K562 (cell line): ENCODE results near the gene FLCN. TPM values are rescaled to one million over a fixed set of nuclear protein-coding genes. Genes with fewer than 3 reads are reported as not detected.
A peak's percentile ranks its signal among the peaks of the same experiment; 100 is the strongest.
"Not testable (repeated sequence)": the region's sequence is repeated elsewhere in the genome, so short reads cannot be mapped to it uniquely, and the experiment has no call there.

Experiments
- ATAC-seq: fragments of 200-7000 bp; cut with Tn5 transposase; 3 replicates; pipeline ENCODE4 v1.9.1; 2020; ENCODE audit warnings: moderate library complexity
- BruUV-seq: library from RNA; stranded (reverse); fragments of 400-500 nt; replicated peaks from 2 replicates; lab custom pipeline; 2021; lab: Mats Ljungman, UMichigan
- CTCF ChIA-PET: fragments of 300-600 bp; formaldehyde crosslinking; extraction: SDS; loops from one replicate; lab custom pipeline; 2021; ENCODE audit warnings: low intra/inter-chr PET ratio; lab: Yijun Ruan, JAX
- POLR2A ChIA-PET: fragments of 300-600, 350-650 bp; sonication (Branson Sonifier 250); formaldehyde crosslinking; extraction: SDS; loops from one replicate; lab custom pipeline; 2021; ENCODE audit warnings: antibody characterized with exemption, inconsistent platforms; lab: Yijun Ruan, JAX
- DNase-seq, 4 experiments: peaks; one replicate each; pipeline versions ENCODE4 v3.0.0 to v3.0.0-alpha.2; 2011 to 2018; ENCODE audit warnings: low spot score in 3 of 4, mixed read lengths in 3 of 4; ENCODE audit errors: extremely low read depth in 1 of 4
- FAIRE-seq: peaks from 2 replicates; lab custom pipeline; 2011; peaks lifted over from hg19 to GRCh38; lab: Jason Lieb, UNC
- H2AFZ ChIP-seq: 2 replicates; pipeline ENCODE4 v1.6.0; 2011; ENCODE audit warnings: low read depth, low read length, control low read depth, inconsistent platforms
- H3K27ac ChIP-seq: fragments of 200-600 bp; 3 replicates; pipeline ENCODE4 v1.8.0; 2011; ENCODE audit warnings: low read depth, mild to moderate bottlenecking, control low read depth, inconsistent platforms, low read length, moderate library complexity, mixed read lengths; ENCODE audit errors: extremely low read depth
- H3K27me3 ChIP-seq, 2 experiments: fragments of 300-600 bp in 1 of 2; 2 replicates in 1 of 2; 3 replicates in 1 of 2; pipeline versions ENCODE4 v1.6.0 to v1.8.0; 2011; ENCODE audit warnings: inconsistent platforms in 2 of 2, low read length in 2 of 2, mild to moderate bottlenecking in 1 of 2, mixed read lengths in 1 of 2, moderate library complexity in 1 of 2; ENCODE audit not compliant: control insufficient read depth in 2 of 2, insufficient read depth in 2 of 2
- H3K36me3 ChIP-seq: fragments of 300-600 bp; 3 replicates; pipeline ENCODE4 v1.8.0; 2011; ENCODE audit warnings: mild to moderate bottlenecking, low read length, inconsistent platforms; ENCODE audit not compliant: control insufficient read depth, insufficient read depth
- H3K4me1 ChIP-seq, 2 experiments: fragments of 200-600 bp in 1 of 2; replicated peaks in 1 of 2; 2 replicates in 1 of 2; 3 replicates in 1 of 2; pipeline versions ENCODE4 v1.5.1 to v1.8.0; 2011; ENCODE audit warnings: inconsistent platforms in 2 of 2, low read length in 2 of 2, mild to moderate bottlenecking in 1 of 2, mixed read lengths in 1 of 2, moderate library complexity in 1 of 2; ENCODE audit not compliant: control insufficient read depth in 2 of 2, insufficient read depth in 2 of 2
- H3K4me2 ChIP-seq: 2 replicates; pipeline ENCODE4 v1.6.1; 2011; ENCODE audit warnings: low read length, control low read depth, inconsistent platforms, mixed read lengths; ENCODE audit not compliant: insufficient read depth
- H3K4me3 ChIP-seq: fragments of 200-600 bp; sonication (generic), shearing (Covaris generic); 2 replicates; pipeline ENCODE4 v1.5.1; 2016; ENCODE audit warnings: control low read depth, inconsistent platforms
- H3K79me2 ChIP-seq: fragments of 200-600 bp; 3 replicates; pipeline ENCODE4 v1.8.0; 2011; ENCODE audit warnings: low read length, inconsistent platforms; ENCODE audit not compliant: control insufficient read depth, insufficient read depth
- H3K9ac ChIP-seq, 2 experiments: 2 replicates each; pipeline versions ENCODE4 v1.6.0 to v1.6.1; 2011; ENCODE audit warnings: low read depth in 2 of 2, low read length in 2 of 2, control low read depth in 1 of 2, inconsistent platforms in 1 of 2, mild to moderate bottlenecking in 1 of 2, mixed read lengths in 1 of 2; ENCODE audit not compliant: insufficient read depth in 1 of 2
- H3K9me1 ChIP-seq: one replicate; pipeline ENCODE4 v1.6.0; 2011; ENCODE audit warnings: inconsistent platforms, mild to moderate bottlenecking, low read length, moderate library complexity; ENCODE audit not compliant: control insufficient read depth, insufficient read depth
- H3K9me3 ChIP-seq: replicated peaks from 2 replicates; pipeline ENCODE4 v1.5.1; 2011; ENCODE audit warnings: low read depth, low read length, inconsistent platforms; ENCODE audit not compliant: control insufficient read depth, insufficient read depth
- H4K20me1 ChIP-seq: replicated peaks from 2 replicates; pipeline ENCODE4 v1.6.1; 2011; ENCODE audit warnings: low read length, inconsistent platforms, mixed read lengths; ENCODE audit not compliant: control insufficient read depth, insufficient read depth
- PHTF2 ChIP-seq: fragments of 250-450 bp; sonication (Bioruptor Pico); IDR thresholded peaks from 2 replicates; pipeline ENCODE4 v1.5.0; 2021; ENCODE audit warnings: mild to moderate bottlenecking
- TCFL5 ChIP-seq: fragments of 250-450 bp; sonication (Bioruptor Pico); conservative IDR thresholded peaks from 2 replicates; pipeline ENCODE4 v1.6.1; 2021; ENCODE audit warnings: mild to moderate bottlenecking, moderate library complexity, matching md5 sums
- ZBTB1 ChIP-seq: sonication (generic); formaldehyde crosslinking; IDR thresholded peaks from 2 replicates; pipeline ENCODE4 v1.8.1; 2023; ENCODE audit warnings: missing genetic modification reagents, low read depth, mild to moderate bottlenecking, borderline replicate concordance
- ZNF76 ChIP-seq: fragments of 250-450 bp; sonication (Bioruptor Pico); IDR thresholded peaks from 2 replicates; pipeline ENCODE4 v1.4.0; 2020; ENCODE audit warnings: mild to moderate bottlenecking, moderate library complexity, borderline replicate concordance
- WGBS: fragments of 100-300 bp; shearing (Covaris generic); methylation state at CpG from one replicate; pipeline ENCODE4 v1.1.6; 2016; ENCODE audit warnings: low coverage, mixed read lengths; ENCODE audit not compliant: insufficient coverage; ENCODE audit errors: missing lambda C conversion rate; 5-methylcytosine and 5-hydroxymethylcytosine counted together
- in situ Hi-C: fragments of 300-500 bp; cut with MboI; formaldehyde crosslinking; loops from 4 replicates; pipeline ENCODE4 v1.15.0; 2018; ENCODE audit warnings: inconsistent platforms, mixed read lengths
- intact Hi-C: fragments of 100-400 bp; cut with micrococcal nuclease; formaldehyde crosslinking; loops from 2 replicates; pipeline ENCODE4 v1.14.2; 2022
- polyA plus RNA-seq, 8 experiments: library from polyadenylated mRNA; depleted of rRNA in 4 of 8; stranded (reverse) in 5 of 8; unstranded in 3 of 8; fragments of >200 nt; fragmentation: Nextera tagmentation in 2 of 8; fragmentation: Illumina TruSeq in 1 of 8; extraction: Ambion mirVana in 2 of 8; extraction: Trizol in 1 of 8; gene quantifications; 2 replicates each; pipeline versions ENCODE4 v1.2.1 to v1.2.3, GENCODE V29; 2011 to 2014; ENCODE audit warnings: inconsistent platforms in 1 of 8, missing spikeins in 1 of 8
- total RNA-seq, 7 experiments: library from RNA; depleted of rRNA in 6 of 7; stranded (reverse); fragments of >200 nt in 6 of 7; fragmentation: Illumina TruSeq in 2 of 7; extraction: Trizol in 2 of 7; gene quantifications; 2 replicates each; pipeline versions ENCODE4 v1.2.1 to v1.2.3, GENCODE V29; 2011 to 2021; ENCODE audit warnings: low replicate concordance in 1 of 7

The FLCN gene
- total and polyA plus RNA-seq, 9 of the 15 experiments (the other 6 are each of a cell fraction or from before 2014, with no cell fraction given): 1.6 to 33.5 (median 10.9) TPM

GRCh38 chr17:17186051-17186450 is 50.9 kb downstream of the FLCN start:
- in situ Hi-C loops (no loop called here), intact Hi-C loops (no loop called here)
- no peaks in the 10 kb centered on the region for H3K9me3 ChIP-seq
- no peak for FAIRE-seq
- H3K79me2 ChIP-seq: no peaks in the 10 kb centered on the region
- ATAC-seq: no peak
- no peaks in the 10 kb centered on the region for H4K20me1 ChIP-seq
- no peaks in the 10 kb centered on the region for H3K9me1 ChIP-seq
- H3K27ac ChIP-seq: no peak overlapping the region
- H3K27me3 ChIP-seq: no peaks in the 10 kb centered on the region
- no peak overlapping the region for H3K9ac ChIP-seq
- peaks cover 12% of the 10 kb centered on the region; the same call in 2 of the 3 replicates for H3K36me3 ChIP-seq
- ChIA-PET POLR2A (interaction anchor here (0.6 kb wide), 1 partner anchor 369 kb away, joined by 3 read pairs; no protein-coding TSS in a partner anchor), CTCF (no interaction called here)
- H2AFZ ChIP-seq: no peak overlapping the region
- WGBS: 59% methylated on average over 3 of the region's 3 CpGs
- DNase-seq: no peak
- no TSS peak for BruUV-seq
- H3K4me2 ChIP-seq: no peak overlapping the region
- no peak overlapping the region for H3K4me3 ChIP-seq
- no peaks in the 10 kb centered on the region; a peak in 1 of 5 replicates for H3K4me1 ChIP-seq
- TF ChIP-seq TCFL5 (CRISPR knock-in tag) (no peak), ZNF76 (CRISPR knock-in tag) (no peak), ZBTB1 (CRISPR knock-in tag) (no peak), PHTF2 (CRISPR knock-in tag) (no peak)

DNA sequence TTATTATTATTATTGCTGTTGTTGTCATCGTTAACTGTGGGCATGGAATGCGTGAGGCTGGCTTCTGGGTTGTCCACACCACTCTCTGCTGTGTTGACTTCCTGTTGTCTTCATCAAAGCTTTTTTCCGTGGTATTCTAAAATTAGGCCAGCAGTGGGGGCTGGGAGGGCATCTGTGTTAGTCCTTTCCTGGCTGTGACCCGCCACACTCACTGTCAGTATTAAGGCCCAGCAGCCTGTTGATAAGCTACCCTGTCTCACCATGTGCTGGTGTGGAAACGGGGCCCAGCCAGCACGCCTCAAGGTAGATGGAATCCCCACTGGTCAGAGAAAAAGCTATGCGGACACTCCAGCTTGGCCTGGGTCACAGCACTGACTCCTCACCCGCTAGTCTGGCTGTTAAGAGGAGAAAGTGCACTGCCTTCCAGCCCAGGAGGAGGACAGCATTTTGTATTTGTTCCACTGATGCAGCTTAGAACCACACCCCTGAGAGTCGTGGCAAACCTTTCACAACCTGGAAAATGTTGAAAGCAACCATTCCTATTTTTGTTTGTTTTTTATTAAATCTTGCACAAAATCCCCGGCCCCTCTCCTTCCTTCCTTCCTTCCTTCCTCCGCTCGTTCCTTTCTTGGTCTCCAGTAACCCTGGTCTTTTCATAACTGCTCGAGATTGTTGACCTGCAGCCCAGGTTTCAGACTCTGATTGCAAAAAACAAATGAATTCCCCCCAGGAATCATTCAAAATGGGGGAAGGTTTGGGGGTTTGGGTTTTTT is 51.8 kb downstream of the FLCN start:
- ATAC-seq, H3K4me1 ChIP-seq, FAIRE-seq, H3K4me2 ChIP-seq, H3K4me3 ChIP-seq, in situ Hi-C loops, H3K27me3 ChIP-seq, CTCF ChIA-PET, H3K9me3 ChIP-seq, H3K9ac ChIP-seq, DNase-seq, H3K79me2 ChIP-seq, H3K27ac ChIP-seq, H3K9me1 ChIP-seq, H4K20me1 ChIP-seq, intact Hi-C loops, H2AFZ ChIP-seq: not testable (repeated sequence)
- WGBS: 71% methylated on average over 11 of the region's 13 CpGs
- POLR2A ChIA-PET: interaction anchor here (1.1 kb wide), 1 partner anchor 97 kb away, joined by 3 read pairs; no protein-coding TSS in a partner anchor
- peaks cover 20% of the 10 kb centered on the region; the same call in 2 of the 3 replicates for H3K36me3 ChIP-seq
- TSS peak; percentile 22 for BruUV-seq
